HFFc6 (cell line): ENCODE measurements around the gene SNTG2. TPM values are rescaled to one million over a fixed set of nuclear protein-coding genes. Genes with fewer than 3 reads are reported as not detected.
"Not testable (repeated sequence)": the region's sequence is repeated elsewhere in the genome, so short reads cannot be mapped to it uniquely, and the experiment has no call there.

Experiments used
- DNase-seq: peaks from one replicate; pipeline ENCODE4 v3.0.0-alpha.2; 2018
- H3K27ac Mint-ChIP-seq: 2 replicates; pipeline ENCODE4 v1.8.0; 2020; ENCODE audit warnings: mild to moderate bottlenecking, mixed read lengths
- H3K27me3 Mint-ChIP-seq: 2 replicates; pipeline ENCODE4 v1.8.0; 2021; ENCODE audit warnings: mild to moderate bottlenecking, moderate library complexity, mixed read lengths; ENCODE audit not compliant: insufficient read depth
- H3K36me3 Mint-ChIP-seq: 2 replicates; pipeline ENCODE4 v1.8.0; 2021; ENCODE audit warnings: low read depth, mixed read lengths
- H3K4me1 Mint-ChIP-seq: 2 replicates; pipeline ENCODE4 v1.8.0; 2020; ENCODE audit warnings: low read depth, mixed read lengths
- H3K4me3 Mint-ChIP-seq: 2 replicates; pipeline ENCODE4 v1.8.0; 2020; ENCODE audit warnings: mild to moderate bottlenecking, moderate library complexity, mixed read lengths
- H3K9me3 Mint-ChIP-seq: 2 replicates; pipeline ENCODE4 v1.8.0; 2020; ENCODE audit warnings: mild to moderate bottlenecking, mixed read lengths
- total RNA-seq, 6 experiments: library from RNA; stranded (reverse); fragmentation: NEBNext Ultra II Directional; extraction: Animal tissue kit (Norgen Biotek cat#: 25700); gene quantifications; 2 replicates in 1 of 6; 3 replicates in 5 of 6; pipeline ENCODE4 v1.2.3, GENCODE V29; 2021
- TF ChIP-seq, protein P1 (sequence below): fragments of 200-600 bp; sonication (generic); IDR thresholded peaks from 2 replicates; pipeline ENCODE4 v1.5.0; 2021; ENCODE audit warnings: antibody characterized with exemption, mild to moderate bottlenecking

The SNTG2 gene
- total RNA-seq, 6 experiments from 2014 or later: not detected

DNA sequence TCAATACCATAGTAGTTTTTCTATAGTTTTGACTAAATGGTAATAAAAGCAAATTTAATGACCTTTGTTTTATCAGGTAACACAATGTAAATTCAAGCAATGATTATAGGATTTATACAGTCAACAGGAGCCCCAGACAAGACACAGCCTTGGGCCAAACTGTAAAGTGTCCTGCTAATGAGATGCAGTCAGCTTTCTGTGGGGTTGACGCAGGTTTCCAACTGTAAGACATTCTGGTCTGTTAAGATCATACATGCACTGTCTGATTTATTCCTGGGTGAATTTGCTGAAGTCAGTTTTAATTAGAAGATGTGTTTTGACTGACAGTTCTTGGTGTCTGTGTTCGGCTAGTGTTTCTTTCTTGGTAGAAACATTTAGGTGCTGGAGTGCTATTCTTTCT, 180.3 kb downstream of the SNTG2 start:
- H3K27ac Mint-ChIP-seq: no peak overlapping the region
- H3K4me1 Mint-ChIP-seq: peaks cover 5% of the 10 kb centered on the region; the same call in 1 of the 2 replicates
- H3K9me3 Mint-ChIP-seq: peaks cover 5% of the 10 kb centered on the region; the same call in 1 of the 2 replicates
- H3K4me3 Mint-ChIP-seq: no peak overlapping the region
- H3K27me3 Mint-ChIP-seq: 0 out of 2 replicates have a peak, but pooled peaks cover 4% of the 10 kb centered on the region
- no peaks in the 10 kb centered on the region for H3K36me3 Mint-ChIP-seq
- TF ChIP-seq, protein P1, sequence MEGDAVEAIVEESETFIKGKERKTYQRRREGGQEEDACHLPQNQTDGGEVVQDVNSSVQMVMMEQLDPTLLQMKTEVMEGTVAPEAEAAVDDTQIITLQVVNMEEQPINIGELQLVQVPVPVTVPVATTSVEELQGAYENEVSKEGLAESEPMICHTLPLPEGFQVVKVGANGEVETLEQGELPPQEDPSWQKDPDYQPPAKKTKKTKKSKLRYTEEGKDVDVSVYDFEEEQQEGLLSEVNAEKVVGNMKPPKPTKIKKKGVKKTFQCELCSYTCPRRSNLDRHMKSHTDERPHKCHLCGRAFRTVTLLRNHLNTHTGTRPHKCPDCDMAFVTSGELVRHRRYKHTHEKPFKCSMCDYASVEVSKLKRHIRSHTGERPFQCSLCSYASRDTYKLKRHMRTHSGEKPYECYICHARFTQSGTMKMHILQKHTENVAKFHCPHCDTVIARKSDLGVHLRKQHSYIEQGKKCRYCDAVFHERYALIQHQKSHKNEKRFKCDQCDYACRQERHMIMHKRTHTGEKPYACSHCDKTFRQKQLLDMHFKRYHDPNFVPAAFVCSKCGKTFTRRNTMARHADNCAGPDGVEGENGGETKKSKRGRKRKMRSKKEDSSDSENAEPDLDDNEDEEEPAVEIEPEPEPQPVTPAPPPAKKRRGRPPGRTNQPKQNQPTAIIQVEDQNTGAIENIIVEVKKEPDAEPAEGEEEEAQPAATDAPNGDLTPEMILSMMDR: no peak
- no peak for DNase-seq

DNA sequence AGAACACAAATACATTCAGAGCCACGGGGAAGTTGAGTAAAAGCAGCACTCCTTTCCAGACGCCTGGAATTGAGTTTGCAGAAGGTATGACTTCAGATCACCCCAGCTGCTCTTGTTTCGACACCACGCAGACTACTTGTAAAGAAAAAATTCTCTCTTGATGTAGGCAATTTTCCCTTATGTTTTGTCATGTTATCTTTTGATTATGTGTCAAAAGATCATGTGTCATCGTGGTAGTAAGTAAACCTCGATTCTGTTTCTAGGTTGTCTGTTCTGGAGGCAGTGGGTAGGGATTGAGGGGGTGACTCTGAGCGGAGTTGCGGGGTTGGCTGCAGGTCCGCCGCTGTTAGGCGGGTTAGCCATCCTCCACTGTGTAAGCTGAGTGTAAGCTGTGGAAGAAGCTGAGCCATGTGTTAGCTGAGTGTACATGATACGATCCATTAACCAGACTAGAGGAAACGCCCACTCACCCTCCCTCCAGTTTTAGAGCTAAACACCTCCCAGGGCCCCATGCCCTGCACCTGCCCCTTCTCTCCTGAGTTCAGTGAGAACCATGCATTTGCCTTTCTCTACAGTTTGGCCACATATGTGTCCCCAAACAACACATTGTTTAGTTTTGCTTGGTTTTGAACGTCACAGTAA, 181.8 kb downstream of the SNTG2 start:
- TF ChIP-seq, protein P1: no peak
- H3K9me3 Mint-ChIP-seq: peaks cover 5% of the 10 kb centered on the region; the same call in 1 of the 2 replicates
- no peak for DNase-seq
- H3K27me3 Mint-ChIP-seq: peaks cover 7% of the 10 kb centered on the region; the same call in 1 of the 2 replicates
- H3K4me3 Mint-ChIP-seq: no peak overlapping the region
- H3K4me1 Mint-ChIP-seq: peaks cover 6% of the 10 kb centered on the region; the same call in 1 of the 2 replicates
- H3K36me3 Mint-ChIP-seq: no peaks in the 10 kb centered on the region
- H3K27ac Mint-ChIP-seq: no peak overlapping the region

DNA sequence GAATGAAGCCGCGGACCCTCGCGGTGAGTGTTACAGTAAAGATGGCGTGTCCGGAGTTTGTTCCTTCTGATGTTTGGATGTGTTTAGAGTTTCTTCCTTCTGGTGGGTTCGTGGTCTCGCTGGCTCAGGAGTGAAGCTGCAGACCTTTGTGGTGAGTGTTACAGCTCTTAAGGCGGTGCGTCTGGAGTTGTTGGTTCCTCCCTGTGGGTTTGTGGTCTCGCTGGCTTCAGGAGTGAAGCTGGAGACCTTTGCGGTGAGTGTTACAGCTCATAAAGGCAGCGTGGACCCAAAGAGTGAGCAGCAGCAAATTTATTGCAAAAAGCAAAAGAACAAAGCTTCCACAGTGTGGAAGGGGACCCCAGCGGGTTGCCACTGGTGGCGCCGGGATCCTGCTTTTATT, 183.2 kb downstream of the SNTG2 start:
- peaks cover 14% of the 10 kb centered on the region for H3K27me3 Mint-ChIP-seq
- not testable (repeated sequence) for H3K9me3 Mint-ChIP-seq, H3K4me1 Mint-ChIP-seq, H3K27ac Mint-ChIP-seq, H3K36me3 Mint-ChIP-seq, DNase-seq, H3K4me3 Mint-ChIP-seq

DNA sequence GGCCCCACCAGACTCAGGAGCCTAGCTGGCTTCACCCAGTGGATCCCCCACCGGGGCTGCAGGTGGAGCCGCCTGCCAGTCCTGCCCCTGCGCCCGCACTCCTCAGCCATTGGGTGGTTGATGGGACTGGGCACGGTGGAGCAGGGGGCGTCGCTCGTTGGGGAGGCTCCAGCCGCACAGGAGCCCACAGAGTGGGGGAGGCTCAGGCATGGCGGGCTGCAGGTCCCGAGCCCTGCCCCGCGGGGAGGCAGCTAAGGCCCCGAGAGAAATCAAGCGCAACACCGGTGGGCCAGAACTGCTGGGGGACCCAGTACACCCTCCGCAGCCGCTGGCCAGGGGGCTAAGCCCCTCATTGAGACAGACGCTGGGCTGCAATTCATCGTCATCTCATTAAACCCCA, 184.0 kb downstream of the SNTG2 start:
- Mint-ChIP-seq H3K27me3 (peaks cover 14% of the 10 kb centered on the region), H3K27ac (no peak overlapping the region), H3K4me1 (peaks cover 6% of the 10 kb centered on the region; the same call in 1 of the 2 replicates), H3K36me3 (no peaks in the 10 kb centered on the region), H3K9me3 (peaks cover 5% of the 10 kb centered on the region; the same call in 1 of the 2 replicates), H3K4me3 (no peak overlapping the region)
- DNase-seq: no peak
- TF ChIP-seq, protein P1: no peak

DNA sequence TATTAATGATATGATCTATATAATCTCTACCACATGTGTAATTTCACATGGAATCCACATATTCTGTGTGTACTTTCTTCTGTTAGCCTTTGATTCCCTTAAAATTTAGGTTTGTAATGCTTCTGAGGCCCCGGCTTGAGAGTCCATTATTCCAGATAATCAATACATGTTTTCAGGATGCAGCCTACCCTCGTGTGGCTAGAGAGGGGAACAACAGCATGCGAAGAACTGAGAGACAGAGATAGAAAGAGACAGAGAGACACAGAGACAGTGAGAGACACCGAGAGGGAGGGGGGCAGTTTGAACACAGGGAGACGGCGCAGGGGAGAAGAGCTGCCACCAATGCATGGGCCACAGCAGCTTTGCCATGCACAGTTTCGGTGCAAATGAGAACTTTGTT, 185.4 kb downstream of the SNTG2 start:
- Mint-ChIP-seq H3K36me3 (no peaks in the 10 kb centered on the region), H3K4me3 (peak overlapping the region; percentile 4; the same call in 1 of the 2 replicates), H3K27me3 (peaks cover 12% of the 10 kb centered on the region), H3K9me3 (peaks cover 5% of the 10 kb centered on the region; the same call in 1 of the 2 replicates), H3K4me1 (peaks cover 6% of the 10 kb centered on the region; the same call in 1 of the 2 replicates), H3K27ac (no peak overlapping the region)
- DNase-seq: no peak
- TF ChIP-seq, protein P1: peak; percentile 70

DNA sequence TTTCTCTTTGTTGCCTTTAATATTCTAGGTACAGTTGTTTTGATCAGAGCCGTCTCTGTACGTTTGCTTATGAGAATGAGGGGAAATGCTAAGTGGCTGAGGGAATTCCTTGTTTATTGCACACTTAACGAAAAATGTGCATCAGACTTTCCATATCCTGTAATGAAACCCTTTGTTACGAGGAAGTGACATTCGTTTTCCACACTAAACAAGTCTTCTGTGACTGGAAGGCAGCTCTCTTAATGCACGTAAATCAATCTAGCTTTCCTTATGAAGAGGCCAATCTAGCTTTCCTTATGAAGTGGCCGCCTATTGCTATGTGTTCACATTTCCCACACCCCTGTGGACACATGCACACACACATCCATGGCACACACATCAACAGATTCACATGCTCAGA, 186.2 kb downstream of the SNTG2 start:
- H3K9me3 Mint-ChIP-seq: peaks cover 5% of the 10 kb centered on the region; the same call in 1 of the 2 replicates
- H3K4me3 Mint-ChIP-seq: no peak overlapping the region
- DNase-seq: no peak
- H3K27me3 Mint-ChIP-seq: peaks cover 10% of the 10 kb centered on the region
- H3K27ac Mint-ChIP-seq: no peak overlapping the region
- peaks cover 6% of the 10 kb centered on the region; the same call in 1 of the 2 replicates for H3K4me1 Mint-ChIP-seq
- H3K36me3 Mint-ChIP-seq: no peaks in the 10 kb centered on the region
- TF ChIP-seq, protein P1: no peak
